CD4-positive, alpha-beta T cell treated with Interleukin-15 for 4 hours (primary cell): ENCODE measurements around the gene COG5.

ENCODE experiments used
- DNase-seq: peaks from one replicate; pipeline ENCODE4 v3.0.0-alpha.2; 2020; ENCODE audit warnings: low spot score

Gene COG5

GRCh38 chr7:107330478-107330877 is 233.2 kb downstream of the COG5 start:
- no peak for DNase-seq

DNA sequence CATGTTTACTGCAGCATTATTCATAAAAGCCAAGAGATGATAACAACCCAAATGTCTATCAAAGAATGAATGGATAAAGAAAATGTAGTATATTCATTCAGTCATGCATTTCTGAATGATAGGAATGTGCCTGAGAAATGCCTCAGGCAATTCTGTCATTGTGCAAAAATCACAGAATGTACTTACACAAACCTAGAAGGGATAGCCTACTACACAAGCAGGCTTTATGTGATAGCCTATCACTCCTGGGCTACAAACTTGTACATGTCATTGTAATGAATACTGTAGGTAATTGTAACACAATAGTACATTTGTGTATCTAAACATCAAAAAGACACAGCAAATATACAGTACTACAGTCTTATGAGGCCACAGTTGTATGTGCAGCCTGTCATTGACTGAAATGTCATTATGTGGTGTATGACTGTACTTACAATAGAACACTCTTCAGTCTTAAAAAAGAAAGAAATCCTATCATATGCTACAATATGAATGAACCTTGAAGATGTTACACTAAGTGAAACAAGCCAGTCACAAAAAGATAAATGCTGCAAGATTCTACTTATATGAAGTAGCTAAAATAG is 235.6 kb downstream of the COG5 start:
- no peak for DNase-seq

GRCh38 chr7:107326061-107326460 is 237.7 kb downstream of the COG5 start:
- DNase-seq: no peak

- no peak for DNase-seq
These were observed 241.7 kb downstream of the COG5 start for GRCh38 chr7:107322015-107322414.

DNA sequence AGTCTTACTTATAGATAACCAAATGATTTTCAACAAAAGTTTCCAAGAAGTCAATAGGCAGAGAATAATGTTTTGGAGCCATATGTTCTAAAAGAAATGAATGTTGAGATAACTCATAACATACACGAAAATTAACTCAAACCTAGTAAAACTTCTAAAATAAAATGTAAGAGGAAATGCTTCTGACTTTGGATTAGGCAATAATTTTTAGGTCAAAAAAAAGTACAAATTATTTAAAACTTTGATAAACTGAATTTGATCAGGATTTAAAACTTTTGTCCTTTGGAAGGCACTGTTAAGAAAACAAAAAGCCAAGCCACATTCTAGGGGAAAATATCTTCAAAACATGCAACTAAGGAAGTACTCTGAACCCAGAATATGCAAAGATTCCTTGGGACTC is 242.1 kb downstream of the COG5 start:
- DNase-seq: no peak

DNA sequence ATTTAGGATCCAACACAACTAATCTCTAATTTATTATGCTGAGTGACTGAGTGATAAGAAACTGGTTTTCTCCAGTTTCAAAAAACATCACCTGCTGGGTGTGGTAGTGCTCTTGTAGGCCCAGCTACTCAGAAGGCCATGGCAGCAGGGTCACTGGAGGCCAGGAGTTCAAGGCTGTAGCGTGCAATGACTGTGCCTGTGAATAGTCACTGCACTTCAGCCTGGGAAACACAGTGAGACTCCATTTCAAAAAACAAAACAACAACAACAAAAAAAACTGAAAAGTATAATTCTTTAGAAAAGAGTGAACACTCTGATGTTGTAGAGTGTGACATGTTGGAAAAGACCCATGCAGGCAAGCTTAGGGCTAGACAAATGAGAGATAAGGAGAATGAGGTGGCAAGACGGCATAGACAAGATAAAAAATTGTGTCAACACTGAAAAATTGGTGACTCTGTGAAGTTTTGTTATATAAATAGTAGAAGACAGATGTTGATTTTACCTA is 243.9 kb downstream of the COG5 start:
- DNase-seq: no peak

DNA sequence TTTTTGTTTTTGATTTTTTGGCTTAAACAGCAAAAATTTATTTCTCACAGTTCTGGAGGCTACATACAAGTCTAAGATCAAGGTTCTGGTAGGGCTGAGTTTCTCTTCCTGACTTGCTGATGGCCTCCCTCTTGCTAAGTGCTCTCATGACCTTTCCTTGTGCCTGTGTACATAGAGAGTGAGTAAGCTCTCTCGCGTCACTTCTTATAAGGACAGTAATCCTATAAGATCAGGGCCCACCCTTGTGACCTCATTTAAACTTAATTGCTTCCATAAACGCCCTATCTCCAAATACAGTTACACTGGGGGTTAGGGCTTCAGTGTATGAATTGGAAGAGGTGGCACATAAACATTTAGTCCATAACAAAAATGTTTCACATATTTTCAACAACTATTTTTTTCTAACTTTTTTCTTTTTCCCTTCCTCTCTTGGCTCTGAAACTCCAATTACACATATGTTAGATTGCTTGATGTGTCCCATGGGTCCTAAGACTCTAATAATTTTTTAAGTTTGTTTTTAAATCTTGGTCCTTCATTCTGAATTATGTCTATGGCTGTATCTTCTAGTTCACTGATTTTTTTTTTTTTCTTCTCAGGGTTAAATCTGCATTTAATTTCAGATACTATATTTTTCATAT is 245.1 kb downstream of the COG5 start:
- no peak for DNase-seq

- DNase-seq: no peak
These were observed 248.0 kb downstream of the COG5 start for GRCh38 chr7:107315716-107316220.

GRCh38 chr7:107313355-107313754 is 250.4 kb downstream of the COG5 start:
- DNase-seq: no peak

DNA sequence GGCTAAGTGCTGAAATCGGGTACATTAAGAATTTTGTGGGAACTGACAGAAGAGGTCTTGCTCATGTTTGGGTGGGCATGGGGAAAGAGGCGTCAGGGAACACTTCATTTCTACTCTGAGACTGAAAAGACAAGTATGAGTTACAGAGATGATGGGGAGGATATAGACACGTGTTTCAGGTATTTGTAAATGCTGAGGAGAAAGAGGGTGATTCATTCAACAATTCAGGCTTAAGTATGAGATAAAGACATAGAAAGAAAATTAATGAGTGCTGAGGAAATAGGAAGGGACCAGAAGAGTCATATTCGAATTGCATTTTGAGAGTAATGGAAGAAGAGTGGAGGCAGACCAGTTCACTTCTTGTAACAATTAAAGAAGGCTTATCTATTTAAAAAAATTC is 251.3 kb downstream of the COG5 start:
- DNase-seq: no peak

DNA sequence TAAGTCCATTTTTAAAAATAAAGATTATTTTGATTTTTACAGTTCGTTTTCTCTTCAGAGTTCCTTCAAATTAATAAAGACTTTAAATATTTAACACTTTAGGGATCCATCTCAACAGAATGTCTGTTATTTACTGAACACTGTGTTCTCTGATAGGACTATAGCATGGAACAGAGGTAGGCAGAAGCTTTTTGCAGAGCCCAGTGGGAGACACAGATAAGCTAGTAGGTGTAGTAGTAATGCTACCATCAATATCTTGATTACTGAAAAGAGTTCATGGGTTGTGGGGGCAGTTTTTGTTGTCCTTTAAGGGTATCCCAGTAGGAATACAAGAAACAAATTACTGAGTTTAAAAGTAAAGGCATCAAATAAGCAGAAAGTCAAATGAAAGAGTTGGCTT is 254.4 kb downstream of the COG5 start:
- no peak for DNase-seq

DNA sequence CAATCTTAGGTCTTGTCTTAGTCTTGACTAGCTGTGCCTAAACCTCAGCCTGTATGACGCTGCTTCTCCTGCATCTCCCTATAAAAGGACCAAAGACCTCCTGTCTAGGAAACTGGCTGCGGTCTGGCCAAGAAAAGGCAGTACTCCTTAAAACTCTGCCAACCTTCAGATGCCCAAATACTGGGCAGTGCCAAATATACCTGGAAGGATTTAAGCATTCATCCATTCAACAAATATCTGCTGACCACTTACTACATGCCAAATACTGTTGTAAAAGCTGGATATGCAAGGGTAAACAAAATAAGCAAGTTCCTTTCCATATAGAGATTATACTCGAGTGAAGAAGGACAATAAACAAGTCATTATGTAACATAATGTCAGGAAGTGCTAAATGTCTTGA is 259.1 kb downstream of the COG5 start:
- DNase-seq: no peak

- DNase-seq: no peak
These were observed 259.7 kb downstream of the COG5 start for GRCh38 chr7:107304063-107304462.

DNA sequence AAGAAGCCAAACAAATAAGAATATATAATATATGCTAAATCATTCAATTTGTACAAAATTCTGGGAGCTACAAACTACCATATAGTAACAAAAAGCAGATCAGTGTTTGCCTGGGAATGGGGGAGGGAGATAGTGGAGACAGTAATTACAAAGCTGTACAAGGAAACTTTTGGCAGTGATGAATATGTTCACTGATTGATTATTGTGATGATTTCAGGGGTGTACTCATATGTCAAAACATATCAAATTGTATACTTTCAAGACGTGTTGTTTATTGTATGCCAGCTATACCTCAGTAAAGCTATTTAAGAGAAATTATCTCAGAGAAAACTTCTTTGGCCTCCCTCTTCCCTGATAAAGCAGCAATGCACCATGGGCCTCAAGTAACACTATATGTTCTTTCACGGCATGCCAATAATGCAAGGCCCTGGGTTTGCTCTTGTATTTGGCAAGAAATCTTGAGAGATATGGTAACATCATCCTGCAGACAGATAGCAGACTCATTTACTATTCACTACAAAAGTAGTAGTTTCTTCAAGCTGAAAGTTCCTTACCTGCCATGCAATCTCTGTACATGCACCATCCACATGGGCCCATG is 261.4 kb downstream of the COG5 start:
- no peak for DNase-seq

- DNase-seq: no peak
These were observed 269.5 kb downstream of the COG5 start for GRCh38 chr7:107294182-107294581.

DNA sequence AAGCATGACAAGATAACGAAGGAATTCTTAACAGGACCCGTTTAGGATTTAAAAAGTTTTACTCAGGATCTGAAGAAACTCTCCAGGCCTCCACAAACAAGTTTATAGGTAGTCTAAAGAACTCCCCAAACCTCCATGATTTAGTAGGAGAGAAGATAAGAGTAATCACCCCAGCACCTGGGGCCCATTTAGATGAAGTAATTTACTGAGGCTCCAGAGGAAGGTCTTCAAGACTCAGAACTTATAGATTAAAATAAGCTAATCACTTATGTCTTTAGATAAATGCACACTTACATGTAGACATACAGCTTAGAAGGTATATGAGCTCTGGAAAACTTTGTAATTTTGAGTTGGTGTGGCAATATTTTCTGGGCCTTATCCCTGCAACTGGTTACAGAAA is 271.1 kb downstream of the COG5 start:
- no peak for DNase-seq

- no peak for DNase-seq
These were observed 272.3 kb downstream of the COG5 start for GRCh38 chr7:107291434-107291833.

DNA sequence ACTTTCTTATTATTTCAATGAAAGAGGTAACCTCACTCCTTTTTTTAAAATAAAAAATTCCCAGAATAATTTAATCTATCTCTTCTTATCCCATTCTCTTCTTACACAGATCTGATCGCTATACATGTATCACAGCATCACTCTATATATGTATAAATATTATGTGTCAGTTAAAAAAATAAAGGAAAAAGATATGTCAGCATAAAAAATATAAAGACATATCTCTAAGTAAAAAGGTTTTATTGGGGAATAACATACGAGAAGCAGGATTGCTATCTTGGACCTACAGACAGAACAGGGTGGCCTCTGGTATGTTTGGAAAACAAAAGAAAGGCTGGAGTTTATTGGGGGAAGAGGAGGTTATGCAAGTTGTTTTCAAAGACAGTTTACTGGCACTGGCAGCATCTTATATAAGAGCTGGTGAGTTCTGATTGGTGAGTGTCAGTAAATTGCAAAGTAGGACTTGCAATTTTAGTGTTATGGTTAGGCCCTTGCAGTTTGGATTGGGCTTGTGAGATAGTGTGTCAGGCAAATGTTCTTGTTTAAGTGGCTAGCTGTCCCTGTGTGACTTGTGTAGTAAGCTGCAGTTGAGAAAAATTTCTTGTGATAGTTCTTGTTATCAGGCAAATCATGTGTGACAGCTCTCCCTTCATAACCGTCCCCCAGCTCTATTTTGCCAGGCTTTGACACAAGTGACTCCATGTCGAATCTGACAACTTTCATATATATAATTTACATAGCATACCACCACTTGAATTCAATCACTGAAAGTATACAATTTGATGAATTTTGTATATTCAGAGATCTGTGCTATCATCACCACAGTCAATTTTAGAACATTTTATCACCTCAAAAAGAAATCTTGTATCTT is 276.7 kb downstream of the COG5 start:
- no peak for DNase-seq

GRCh38 chr7:107284911-107285479 is 278.7 kb downstream of the COG5 start:
- no peak for DNase-seq

GRCh38 chr7:107277331-107277730 is 286.4 kb downstream of the COG5 start:
- DNase-seq: no peak

GRCh38 chr7:107276220-107276827 is 287.4 kb downstream of the COG5 start:
- no peak for DNase-seq

DNA sequence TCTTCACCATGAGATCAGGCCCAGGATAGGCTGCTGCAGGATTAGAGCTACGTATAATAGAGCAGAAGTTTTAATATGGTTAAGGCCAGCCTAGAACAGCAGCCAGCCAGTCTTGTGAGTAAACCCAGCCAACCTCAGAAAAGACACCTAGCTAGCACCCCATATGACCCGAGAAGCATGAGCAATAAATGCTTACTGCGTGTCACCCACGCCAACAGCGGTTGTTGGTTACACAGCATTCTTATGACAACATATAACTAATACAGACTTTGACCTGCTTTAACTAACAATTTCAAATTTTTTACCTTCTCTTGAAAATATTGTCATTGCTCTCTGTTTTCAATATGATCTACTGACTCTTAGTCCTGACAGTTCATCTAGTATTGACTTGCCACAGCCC is 289.2 kb downstream of the COG5 start:
- DNase-seq: no peak
